GM19238 (cell line): ENCODE results near the gene CFL1.
"Not testable (repeated sequence)": the region's sequence is repeated elsewhere in the genome, so short reads cannot be mapped to it uniquely, and the experiment has no call there.

Experiments
- DNase-seq: peaks from one replicate; pipeline ENCODE4 v3.0.0; 2011; ENCODE audit warnings: low spot score; ENCODE audit not compliant: insufficient read length

Gene CFL1

DNA sequence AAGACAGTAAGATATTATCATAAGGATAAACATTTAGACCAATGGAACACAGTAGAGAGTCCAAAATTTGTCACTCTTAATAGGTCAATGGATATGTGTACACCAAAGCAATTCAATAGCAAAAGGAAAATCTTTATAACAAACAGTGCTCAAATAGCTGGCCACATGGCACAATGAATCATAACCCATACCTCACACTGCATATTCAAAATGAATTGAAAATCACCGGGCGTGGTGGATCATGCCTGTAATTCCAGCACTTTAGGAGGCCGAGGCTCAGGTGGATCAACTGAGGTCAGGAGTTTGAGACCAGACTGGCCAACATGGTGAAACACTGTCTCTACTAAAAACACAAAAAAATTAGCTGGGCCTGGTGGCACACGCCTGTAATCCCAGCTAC is 15.8 kb downstream of the CFL1 start:
- no peak for DNase-seq

DNA sequence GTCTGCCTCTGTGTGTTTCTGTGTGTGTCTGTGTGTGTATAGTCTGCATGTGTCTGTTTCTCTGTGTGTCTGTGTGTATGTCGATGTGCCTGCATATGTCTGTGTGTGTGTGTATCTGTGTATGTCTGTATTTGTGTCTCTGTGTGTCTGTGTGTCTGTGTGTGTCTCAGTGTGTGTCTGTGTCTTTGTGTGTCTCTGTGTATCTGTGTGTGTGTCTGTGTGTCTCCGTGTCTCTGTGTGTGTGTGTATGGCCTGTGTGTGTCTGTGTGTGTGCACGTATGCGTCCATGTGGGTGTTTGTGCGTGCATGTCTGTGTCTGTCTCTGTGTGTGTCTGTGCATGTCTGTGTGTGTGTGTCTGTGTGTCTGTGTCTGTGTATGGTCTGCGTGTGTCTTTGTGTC is 23.8 kb downstream of the CFL1 start:
- DNase-seq: no peak

DNA sequence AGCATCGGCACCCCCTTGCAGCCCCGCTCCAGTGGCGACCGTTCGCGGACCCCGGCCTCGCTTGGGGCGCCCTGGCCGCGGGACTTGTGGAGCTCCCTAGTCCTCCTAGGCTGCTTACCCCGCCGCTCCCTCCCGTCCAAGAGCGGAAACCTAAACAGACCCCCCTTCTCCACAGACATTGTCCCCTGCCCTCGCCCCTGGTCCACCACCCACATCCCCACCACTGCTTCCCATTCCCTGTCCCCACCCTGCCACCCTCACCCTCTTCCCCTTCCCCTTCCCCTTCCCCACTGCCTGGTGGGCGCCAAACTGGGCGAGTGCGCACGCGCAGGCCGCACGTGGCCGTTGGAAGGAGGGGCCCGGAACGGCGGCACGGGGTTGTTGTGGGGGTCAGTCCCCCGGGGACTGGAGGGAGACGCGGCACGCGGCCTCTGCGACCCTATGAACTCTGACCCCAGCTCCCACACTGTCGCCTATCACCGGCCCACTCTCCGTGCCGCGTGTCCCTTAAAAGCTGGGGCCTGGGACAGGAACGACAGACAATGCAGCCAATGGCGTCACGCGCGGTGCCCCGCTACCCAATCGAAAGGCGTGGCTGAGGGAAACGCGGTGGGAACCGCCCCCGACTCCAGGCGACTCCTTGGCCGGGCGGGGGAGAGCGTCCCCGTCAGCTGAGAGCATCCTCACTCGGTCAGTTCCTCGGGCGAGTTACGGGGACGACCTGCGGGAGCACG is 24.5 kb downstream of the CFL1 start, which contains the start of gene SNX32:
Gene SNX32, plus strand, starts transcription at position 667 of the 734 bp plus-strand sequence. CDS start 103 bp downstream, outside the sequence.
- DNase-seq: peak; percentile 98

DNA sequence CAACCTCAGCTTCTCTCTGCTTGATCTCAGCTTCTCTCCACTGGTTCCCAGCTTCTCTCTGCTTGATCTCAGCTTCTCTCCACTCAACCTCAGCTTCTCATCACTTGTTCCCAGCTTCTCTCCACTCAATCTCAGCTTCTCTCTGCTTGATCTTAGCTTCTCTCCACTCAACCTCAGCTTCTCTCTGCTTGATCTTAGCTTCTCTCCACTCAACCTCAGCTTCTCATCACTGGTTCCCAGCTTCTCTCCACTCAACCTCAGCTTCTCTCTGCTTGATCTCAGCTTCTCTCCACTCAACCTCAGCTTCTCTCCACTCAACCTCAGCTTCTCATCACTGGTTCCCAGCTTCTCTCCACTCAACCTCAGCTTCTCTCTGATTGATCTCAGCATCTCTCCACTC is 25.7 kb downstream of the CFL1 start:
- not testable (repeated sequence) for DNase-seq

DNA sequence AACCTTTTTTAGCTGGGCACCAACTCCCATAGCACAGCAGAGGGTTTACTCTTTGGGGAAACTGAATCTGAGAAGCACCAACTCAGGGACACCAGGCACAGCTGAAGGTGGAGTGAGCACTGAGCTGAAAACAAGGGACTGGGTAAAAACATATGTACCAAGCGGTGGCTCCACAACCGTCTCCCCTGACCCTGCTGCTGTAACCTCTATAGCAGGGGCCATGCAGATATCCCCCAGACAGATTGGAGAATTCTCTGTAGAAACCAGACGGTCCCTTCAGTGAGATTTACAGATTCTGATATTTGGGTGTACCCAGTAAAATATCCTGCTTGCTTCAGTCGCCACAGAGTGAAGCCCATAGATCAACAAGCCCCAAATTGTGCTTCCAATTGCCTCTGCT is 28.5 kb downstream of the CFL1 start:
- DNase-seq: no peak

DNA sequence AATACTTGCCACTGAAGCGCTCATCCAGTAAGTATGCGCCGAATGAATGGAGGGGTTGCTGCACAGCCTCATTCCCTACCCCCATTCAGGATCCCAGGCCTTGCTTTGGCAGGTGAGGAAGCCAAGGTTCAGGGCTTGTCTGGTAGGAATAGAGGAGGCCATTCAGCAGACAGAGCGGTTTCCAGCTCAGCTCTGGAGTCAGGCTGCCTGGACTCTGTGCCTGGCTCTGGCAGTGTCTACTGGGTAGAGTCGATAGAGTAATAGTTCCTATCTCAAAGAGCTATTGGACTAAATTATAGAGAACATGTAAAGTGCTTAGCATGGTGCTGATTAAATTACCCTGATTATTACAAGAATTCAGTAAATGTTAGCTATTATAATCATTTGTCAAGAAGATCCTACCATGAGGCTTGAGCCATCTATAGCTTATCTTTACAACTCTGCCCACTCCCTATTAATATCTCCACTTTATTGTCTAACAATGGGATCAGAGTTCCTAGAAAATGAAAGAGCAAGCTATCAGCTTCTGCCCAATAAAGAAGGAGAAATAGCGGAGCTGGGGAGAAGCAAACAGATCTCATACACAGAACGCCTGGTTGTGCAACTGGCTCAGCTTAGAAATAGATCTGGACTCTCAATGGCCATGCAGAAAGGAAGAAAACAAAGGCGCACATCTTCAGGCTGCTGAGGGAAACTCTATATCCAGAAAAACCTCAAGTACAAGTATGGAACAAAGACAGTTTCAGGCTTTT is 30.8 kb downstream of the CFL1 start:
- no peak for DNase-seq

DNA sequence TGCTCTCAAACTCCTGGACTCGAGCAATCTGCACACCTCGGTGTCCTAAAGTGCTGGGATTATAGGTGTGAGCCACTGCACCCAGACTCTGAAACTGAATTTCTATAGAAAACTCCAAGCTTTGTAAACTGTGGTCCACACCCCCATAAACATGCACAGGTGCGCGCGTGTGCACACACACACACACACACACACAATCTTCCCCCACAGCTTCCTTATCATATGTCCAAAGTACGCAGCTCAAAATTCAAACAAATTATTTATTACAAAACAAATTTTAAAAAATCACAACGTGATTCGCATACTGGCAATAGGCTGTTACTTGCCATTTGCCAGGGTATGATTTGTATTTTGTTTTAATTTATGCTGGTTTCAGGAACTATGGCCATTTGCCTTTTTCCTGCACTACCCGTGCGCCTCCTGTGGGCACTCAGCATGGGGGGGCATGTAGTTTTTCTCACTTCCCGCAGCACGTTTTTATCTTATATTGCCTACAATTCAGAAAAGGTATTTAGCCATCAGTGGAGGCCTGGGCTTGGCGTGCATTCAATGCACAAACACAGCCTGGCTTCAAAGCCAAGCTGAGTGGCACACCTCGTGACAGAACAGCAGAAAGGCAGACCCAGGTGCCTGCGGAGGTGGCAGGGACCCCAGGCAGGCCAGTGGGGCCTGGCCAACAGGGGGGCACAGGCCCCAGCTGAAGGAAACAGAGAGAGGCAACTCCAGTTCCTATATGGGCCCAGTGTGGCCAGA is 35.0 kb downstream of the CFL1 start:
- DNase-seq: no peak

DNA sequence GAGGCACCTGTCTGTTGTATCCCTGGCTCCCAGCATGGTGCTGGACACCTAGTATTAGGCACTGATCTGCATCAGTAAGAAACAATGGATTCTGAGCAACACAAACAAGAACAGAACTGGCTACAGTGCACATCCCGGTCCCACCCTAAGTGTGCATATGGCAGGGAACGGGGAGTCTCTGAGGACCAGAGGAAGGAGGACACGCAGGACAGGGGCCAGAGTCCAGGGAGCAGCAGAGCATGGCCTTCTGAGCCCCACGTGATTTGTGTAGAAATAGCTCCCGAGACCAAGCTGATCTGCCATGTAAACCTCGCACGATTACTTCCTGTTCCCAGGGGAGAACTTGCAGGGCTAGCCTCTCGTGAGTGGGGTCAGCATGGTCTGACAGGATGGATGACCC is 36.9 kb downstream of the CFL1 start:
- DNase-seq: no peak

DNA sequence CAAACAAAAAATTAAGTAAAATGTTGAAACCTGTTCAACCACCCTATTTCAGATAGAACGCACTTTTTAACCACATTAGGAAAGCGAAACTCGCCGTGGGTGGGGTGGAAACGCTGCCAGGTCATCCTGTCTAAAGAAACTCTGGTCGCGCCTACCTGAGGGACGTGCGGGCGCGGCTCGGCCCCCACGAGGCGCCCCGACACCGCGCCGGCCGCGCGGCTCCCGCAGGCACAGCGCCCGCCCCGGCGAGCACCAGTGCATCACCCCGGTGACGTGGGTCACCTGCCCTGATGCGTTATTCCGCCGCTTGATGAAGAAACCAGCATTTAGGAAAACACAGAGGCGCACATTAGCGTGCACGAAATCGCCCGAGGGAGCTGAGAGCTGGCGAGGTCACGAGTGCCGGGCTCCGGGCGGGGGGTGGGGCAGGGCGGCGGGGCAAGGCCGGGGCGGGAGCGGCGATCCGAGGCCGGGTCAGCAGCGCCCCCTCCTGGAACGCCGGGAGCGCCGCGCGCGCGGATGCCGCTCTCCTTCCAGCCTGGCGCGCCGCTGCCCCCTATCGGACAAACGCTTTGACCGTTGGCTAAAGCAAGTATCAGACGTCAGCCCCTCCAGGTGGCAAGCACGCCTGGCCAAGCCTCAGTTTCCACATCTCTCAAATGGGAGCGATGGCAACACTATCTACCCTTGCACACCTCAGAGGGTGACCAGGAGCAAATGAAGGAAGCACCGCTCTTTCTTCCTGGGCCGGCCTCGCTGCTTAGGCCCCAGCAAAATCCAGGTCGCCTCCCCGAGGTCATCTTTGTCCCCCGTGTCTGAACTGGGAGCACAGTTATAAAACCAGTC is 39.9 kb downstream of the CFL1 start:
- DNase-seq: peak; percentile 91

DNA sequence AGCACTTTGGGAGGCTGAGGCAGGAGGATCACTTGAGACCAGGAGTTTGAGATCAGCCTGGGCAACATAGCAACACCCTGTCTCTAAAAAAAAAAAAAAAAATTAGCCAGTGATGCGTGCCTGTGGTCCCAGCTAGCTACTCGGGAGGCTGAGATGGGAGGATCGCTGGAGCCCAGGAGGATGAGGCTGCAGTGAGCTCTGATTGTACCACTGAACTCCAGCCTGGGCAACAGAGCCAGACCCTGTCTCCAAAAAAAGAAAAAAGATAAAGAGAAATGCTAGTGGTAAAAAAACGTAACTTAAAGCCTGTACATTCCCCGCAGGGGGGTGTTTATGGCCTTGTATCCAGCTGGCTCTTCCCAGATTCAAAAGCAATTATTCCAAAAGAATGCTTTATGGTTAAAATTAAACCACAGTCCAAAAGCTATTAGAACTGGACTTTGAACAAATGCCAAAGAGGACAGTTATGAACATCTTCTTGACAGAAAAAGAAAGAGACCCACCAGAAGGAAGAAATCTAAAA is 40.6 kb downstream of the CFL1 start:
- no peak for DNase-seq

DNA sequence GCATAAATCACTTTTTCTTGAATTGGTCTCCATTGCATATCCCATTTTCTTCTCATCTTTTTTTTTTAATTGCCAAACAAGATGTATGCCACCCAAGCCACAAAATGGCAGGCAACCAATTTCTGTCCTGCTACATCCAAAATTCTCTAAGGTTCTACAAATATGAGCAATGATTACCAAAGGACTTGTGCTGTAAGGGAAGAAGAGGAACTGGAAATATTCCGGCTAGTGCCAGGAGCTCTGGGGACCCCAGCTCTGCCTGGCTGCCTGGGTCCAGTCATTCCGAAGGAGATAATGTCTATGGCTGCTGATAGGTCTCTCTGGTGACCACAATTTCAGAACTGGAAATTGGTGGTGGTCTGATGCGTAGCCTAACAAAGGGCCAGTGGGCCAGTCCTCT is 41.3 kb downstream of the CFL1 start:
- DNase-seq: no peak

DNA sequence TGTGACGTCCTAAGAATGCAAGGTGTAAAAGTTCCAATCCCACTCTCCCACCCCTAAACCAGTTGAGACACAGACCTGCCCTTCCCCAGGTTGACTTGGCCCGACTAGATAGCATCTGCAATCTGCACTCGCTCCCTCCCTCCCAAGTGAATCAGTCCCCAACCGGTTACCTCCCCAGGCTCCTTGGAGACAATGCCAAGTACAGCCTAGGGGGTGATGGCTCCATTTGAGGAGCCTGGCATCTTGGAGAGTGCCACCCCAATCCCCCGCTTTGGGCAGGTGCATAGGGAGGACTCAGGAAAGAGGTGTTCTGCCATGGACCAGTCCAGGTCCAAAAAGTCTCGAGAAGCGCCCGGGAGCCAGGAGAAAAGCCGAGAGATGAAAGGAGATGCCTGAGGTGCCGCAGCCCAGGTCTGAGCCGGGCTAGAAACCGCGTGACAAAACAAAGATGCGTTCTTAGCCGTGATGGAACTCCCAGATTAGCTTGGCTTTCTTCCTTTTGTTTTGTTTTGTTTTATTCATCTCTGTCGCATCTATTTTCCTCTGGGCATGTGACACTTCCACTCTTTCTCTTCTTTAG is 42.9 kb downstream of the CFL1 start:
- no peak for DNase-seq

DNA sequence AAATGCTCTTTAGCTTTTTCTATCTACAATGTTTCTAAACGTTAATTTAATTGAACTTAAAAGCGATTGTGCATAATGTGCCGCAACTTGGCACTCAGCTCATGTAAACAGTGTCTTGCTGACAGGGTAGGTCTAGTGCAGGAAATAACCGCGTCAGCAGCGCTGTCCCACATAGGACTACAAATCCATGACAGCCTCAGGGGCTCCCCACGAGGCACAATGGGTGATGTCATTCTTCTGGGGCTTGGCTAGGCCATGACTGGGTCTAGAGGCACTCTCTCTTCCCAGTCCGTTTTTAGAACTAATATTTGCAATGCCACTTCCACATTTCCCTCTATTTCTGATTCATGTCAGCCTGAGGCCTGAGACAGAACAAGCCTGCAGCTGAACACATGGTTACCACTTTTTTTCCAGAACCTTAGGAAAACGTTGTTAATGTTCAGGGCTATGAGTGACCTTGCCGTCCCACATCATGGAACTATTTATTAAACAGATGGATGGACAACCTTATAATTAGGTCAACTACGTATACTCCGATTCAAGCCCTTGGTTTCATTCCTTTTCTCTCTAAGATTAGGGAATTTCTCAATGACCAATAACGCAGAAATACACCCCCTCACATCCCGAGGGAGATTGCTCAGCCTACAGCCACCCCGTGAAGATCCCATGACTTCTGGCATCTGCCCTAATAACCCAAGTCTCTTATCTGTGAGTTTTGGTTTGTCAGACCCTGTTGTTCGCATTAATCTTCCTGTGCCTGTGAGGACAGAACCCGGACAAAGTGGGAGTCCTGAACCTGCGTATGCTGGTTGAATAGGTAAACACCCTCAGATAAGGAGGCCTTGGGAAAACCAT is 43.6 kb downstream of the CFL1 start:
- DNase-seq: no peak

DNA sequence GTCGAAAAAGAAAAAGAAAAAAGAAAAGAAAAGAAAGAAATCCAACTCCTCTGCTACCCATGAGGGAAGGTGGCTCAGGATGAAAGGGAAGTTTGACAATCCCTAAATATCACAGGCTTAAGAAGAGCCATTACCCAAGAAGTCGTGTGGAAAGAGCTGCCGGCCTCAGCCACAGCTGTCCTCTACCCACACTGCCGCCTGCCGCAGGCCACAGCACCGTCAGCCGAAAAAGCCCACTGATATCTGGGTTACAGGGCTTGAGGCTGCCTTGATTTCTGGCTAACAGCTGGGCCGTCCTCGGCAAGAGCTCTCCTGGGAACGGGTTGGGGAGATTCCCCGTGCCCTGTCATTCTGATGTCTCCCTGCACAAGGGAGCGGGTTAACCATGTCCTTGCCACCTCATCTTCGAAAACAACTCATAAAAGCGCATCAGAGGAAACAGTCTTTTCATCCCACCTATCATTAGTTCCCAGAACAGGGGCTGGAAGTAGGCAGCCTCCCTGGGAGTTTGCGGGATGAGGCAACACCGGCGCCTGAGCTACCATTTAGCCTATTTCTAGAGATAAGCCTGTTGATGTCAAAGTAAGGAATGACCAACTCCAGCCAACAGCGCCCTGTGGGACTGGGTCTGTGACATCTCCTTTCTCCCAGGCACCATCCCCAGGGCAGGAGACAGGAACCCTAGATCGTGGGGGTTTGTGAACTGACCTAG is 46.1 kb downstream of the CFL1 start:
- no peak for DNase-seq

DNA sequence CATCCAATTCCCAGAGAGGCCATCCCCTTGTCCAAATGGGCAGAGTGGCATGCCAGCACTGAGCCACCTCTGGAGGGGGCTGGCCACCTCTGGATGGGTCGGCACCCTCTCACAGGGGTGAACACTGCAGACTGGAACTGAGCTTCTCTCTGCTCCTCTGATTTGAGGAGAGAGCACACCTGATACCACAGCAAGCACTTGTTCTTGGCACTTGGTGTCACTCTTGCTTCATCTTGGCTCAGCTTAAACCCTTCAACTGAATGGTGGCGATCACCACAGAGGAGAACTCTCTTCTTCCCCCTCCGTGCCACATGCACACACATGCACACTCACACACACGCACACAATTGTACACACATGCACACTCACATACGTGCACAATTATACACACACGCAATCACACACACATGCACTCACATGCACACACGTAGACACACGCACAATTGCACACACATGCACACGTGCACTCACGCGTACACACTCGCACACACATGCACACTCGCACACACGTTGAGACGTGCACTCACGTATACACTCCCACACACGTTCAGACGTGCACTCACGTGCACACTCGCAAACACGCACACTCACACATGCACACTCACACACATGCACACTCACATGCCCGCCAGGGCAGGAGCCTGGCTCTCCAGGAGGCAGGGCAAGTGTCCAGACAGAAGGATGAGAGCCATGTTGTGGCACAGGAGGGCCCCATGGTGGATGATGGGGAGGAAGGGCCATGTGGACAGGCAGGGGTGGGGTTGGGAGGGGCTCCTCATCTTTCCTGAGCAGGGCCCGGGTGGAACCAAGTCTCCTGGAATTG is 47.7 kb downstream of the CFL1 start:
- no peak for DNase-seq

DNA sequence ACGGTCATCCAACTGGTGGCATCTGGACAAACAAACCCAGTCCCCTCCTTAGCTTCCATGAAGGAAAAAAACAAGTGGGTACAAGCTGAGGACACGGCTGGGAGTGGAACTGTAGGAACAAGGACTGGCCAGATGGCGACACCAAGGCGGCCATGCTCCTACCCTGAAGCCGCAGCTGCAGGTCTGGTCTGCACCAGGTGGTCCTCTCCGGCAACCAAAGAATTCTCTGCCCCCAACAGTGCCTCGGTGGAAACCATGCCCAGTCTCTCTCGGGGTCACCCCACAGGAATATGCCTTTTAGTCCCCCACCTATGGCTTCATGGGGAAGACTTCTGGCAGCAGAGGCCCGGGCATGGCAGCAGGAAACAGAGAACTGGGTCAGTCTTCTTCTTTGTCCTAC is 48.5 kb downstream of the CFL1 start:
- no peak for DNase-seq

DNA sequence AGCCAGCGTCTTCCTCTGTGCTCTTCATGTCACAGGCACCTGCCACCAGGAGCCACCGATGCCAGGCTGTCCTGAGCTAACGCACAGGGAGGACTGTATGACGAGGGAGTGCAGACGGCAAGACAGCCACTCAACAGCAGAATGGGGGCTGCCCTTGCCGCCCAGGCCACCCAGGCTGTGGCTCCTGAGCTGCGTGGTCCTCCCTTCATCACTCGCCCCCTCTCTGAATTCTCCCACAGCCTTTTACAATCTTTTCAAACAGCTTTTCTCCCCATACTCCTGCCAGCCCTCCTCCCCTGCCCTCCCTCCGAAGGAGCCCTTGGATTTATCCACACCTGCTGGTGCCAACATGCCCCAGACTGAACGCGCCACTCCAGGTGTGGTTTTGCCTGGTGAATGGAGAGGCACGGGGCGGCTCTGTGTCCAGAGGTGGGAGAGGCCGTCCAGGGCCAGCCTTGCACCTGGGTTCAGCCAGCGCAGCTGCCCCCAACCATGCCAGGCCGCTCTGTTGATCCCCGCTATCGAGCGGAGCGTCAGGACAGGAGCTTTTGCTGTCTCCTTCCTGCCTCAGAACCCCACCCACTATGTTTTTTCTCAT is 49.1 kb downstream of the CFL1 start:
- no peak for DNase-seq

DNA sequence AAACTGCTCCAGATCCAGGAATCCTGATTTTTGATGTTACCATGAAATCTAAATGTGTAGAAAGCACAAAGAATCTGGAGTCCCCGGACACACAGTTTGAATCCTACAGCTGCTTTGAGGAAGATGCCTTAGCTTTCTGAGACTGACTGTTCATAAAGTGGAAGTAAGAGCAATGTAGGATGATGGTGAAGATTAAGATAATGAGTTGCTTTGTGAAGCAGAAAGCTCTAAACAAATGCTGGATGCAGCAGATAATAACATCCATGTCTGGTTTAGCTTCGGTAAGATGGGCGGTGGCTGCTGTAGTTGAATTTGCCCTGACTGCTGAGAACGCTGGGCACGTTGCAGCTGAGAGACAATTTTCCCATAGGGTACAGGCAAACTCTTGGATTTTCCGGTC is 51.0 kb downstream of the CFL1 start:
- no peak for DNase-seq
